Measurements from ENCODE around the gene GRK1.

The GRK1 gene

DNA sequence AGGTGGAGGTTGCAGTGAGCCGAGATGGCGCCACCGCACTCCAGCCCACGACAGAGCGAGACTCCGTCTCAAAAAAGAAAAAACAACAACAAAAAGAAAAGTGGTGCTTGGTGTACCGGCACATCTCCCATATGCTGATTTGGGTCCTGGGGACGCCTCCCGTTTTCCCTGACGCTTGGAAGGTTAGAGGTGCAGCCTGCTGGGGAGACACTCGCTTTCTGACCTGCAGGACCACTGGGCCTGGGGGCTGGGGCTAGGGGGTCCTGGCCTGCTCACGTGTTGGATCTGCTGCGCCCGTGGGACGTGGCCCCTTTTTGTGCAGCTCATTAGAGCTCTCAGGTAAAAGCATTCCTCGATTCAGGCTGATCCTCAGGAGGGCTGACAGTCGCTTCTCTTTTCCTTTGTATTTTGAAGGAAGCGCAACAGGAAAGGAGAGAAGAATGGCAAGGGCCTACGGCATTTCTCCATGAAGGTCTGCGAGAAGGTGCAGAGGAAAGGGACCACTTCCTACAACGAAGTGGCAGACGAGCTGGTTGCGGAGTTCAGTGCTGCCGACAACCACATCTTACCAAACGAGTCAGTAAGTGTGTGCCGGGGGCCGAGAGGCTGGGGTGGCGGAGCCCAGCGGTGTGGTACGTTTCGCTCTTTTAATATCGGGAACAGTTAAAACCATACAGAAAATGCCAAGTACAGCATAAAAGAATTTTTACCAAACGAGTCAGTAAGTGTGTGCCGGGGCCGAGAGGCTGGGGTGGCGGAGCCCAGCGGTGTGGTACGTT, 34.1 kb upstream of the GRK1 start:
- DNase-seq (ENCODE audit: low read depth in 2 of 2): no peak

DNA sequence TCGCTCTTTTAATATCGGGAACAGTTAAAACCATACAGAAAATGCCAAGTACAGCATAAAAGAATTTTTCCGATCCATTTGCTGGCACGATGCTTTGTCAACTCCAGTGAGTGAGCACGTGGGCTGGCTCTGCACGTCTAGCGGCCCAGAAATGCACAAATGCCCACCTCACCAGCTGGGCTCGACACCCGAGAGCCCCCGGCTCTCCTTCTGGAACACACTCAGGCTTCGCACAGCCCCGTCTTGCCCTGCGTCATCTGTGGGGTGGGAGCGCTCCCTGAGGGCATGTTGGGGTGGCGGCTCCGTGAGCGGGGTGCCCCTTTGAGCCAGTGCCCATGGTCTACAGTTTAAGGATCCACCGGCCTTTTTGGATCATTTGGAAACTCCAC, 33.5 kb upstream of the GRK1 start:
- no peak for DNase-seq (ENCODE audit: low read depth in 2 of 2)

DNA sequence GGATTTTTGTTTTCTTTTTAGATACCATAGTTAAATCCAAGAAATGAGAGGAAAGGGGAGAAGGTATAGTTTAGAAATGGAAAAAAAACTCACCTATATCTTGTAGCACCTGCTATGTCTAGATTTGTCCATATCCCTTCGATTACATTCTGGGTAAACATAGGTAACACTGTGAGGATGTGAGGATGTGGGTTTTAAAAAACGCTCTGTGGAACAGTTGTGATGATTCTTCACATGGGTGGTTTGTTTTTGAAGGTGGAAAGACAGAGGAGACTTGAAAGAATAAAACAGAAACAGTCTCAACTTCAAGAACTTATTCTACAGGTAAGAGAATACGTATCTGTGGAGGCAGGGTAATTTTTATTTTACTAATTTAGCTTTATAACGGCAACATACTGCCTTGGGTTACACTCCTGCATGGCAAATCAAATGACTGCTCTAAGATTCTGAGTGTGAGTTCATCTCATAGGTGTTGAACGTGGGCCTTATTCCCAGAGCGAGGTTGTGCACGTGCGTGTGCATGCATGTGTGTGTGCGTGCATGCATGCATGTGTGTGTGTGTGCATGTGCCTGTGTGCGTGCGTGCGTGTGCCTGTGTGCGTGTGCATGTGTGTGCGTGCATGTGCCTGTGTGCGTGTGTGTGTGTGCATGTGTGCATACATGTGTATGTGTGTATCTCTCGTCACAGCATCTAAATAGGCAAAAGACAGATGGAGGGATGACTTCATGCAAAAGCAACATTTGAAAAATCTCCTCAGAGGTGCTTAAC, 32.6 kb upstream of the GRK1 start:
- no peak for DNase-seq (ENCODE audit: low read depth in 2 of 2)

DNA sequence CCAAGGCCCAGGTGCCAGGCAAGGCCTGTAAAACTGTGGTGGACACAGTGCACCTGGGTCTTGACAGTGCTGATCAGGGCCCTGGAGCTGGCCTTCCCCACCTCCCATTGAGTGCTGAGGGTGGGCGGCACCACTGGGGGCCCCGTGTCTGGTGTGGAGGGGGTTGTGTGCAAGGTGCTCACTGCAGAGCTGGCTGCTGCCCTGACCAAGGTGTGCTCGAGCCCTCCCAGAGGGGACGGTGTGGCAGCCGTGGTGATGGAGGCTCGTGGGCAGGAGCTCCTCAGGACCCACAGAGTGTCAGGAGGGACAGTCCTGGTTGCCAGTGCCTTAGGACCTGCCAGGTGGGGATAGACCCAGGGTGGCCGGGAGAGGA, 32.0 kb upstream of the GRK1 start:
- DNase-seq (ENCODE audit: low read depth in 2 of 2): no peak

DNA sequence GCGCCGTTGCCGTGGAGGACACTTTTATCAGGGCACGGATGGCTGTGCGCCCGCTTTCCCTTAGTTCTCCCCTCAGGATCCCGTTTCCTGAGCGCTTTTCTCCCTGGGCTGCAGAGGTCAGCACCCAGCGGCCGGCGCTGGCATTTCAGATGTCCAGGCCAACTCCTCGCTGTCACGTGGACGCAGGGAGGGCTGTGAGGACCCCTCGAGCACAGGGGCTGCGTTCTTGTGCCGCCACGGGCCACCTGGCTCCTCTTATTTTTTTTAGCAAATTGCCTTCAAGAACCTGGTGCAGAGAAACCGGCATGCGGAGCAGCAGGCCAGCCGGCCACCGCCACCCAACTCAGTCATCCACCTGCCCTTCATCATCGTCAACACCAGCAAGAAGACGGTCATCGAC, 31.3 kb upstream of the GRK1 start:
- no peak for DNase-seq (ENCODE audit: low read depth in 2 of 2)

DNA sequence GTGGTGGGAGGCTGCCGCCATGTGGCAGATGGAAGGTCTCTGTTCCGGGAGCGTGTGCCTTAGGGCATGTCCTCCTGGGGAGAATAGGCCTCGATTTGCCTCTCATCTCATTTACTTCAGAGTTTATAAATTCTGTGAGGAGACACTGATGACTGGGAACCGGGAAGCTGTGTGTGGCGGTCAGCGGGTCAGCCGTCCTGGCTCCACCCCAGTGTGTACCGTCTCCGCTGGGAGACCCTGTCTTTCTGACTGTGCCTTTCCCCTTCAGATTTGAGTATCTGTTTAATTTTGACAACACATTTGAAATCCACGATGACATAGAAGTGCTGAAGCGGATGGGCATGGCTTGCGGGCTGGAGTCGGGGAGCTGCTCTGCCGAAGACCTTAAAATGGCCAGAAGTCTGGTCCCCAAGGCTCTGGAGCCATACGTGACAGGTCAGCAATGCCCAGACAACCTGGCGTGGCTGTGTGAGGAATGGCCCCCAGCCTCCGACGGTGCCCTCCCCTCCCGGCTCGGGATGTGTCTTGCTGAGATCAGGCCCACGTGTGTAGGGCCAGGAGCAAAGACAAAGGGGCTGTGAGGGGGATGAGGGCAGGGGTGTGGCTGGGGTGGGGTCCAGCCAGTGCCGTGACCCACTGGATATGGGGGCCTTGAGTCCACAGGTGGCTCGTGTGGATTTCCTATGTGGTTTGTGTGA, 30.6 kb upstream of the GRK1 start:
- no peak for DNase-seq (ENCODE audit: low read depth in 2 of 2)

DNA sequence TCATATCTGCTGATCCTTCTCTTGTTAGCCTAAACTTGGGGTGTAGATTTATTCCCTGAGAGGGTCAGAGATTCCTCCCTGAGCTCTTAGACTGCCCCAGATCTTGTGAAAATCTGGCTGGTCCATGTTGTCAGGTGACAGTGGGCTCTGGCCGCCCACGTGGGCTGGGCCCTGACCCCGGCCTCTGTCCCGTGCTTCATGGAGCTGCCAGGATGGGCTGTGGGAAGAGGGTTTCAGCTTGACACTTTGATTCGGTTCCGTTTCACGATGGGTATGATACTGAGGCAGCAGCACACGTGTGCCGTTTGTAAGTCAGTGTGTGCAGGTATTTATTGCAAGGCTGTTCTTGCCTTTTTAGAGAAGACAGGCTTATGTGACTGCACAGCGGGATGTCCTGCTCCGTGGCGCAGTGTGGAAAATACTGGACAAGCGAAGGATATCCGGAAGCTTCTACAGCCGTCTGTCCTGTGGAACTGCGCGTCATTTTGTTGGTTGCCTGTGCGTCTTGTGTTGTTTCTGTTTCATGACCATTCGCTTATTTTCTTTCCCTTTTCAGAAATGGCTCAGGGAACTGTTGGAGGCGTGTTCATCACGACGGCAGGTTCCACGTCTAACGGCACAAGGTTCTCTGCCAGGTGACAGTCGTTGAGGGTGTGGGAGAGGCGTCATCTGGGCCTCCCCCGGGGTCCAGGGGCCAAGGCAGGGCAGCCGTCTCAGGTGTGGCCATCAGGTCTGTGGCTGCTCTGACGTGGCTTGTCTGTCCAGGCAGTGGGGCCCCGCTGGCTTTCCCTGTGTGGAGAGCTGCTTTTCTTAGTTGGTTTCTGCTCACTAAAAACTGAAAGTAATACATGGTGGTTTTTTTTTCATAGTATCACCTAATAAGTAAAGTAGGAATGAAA, 29.5 kb upstream of the GRK1 start:
- DNase-seq (ENCODE audit: low read depth in 2 of 2): no peak

DNA sequence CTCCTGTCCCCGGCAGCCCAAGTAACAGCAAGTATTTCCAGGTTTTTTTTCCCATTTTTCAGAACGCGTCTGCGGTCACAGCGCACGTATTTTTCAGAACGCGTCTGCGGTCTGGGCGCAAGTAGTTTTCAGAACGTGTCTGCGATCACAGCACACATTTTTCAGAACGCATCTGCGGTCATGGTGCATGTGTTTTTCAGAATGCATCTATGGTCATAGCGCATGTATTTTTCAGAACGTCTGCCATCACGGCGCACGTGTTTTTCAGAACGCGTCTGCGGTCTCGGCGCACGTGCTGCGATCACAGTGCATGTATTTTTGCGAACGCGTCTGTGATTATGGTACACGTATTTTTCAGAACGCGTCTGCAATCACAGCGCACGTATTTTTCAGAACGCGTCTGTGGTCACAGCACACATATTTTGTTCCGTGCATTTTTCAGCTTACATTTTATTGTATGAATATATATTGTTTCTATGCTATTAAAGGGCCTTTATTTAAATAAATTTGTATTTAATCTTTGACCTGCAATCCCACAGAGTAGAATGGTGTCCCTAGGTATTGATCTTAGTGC, 28.8 kb upstream of the GRK1 start:
- no peak for DNase-seq (ENCODE audit: low read depth in 2 of 2)

DNA sequence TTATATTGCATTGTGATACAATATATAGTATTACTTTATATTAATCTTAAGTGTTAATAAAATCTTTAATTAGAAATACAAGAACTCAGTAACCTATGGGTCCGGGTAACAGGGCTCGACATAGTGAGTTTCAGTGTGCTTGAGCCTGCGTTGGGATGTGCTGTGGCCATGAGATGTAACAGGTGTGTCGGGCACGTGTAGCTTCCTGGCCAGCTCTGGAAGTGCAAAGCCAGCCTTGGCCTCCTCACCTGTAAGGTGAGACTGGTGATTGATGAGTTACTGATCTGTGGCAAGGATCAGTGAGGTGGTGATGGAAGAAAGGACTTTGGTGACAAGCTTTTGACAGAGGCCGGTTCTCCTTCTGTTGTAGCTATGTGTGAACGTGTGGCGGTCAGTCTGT, 28.2 kb upstream of the GRK1 start:
- DNase-seq (ENCODE audit: low read depth in 2 of 2): no peak

DNA sequence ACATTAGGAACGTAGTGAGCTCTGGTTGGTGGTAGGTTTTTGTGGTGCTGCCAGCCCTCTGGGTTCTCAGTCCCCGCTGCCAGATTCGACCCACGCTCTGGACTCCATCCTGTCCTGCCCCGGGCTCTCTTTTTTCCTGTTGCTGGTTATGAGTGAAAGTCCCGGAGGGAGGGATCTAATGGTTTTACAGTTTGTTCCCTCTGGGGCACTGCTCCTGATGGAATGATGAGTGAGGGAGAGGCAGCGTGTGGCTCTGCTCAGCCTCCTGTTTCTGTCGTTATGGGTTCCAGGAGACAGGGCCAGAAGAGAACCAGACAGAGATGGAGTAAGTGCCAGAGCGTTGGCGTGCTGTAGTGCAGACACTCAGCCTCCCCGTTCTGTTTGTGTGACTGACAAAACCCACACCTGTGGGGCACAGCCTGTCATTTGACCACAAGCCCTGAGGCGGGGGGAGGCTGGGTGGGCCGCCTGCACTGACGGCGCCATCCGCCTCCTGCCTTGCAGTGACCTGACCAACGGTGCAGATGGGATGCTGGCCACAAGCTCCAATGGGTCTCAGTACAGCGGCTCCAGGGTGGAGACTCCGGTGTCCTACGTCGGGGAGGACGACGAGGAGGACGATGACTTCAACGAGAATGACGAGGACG, 27.3 kb upstream of the GRK1 start:
- no peak for DNase-seq (ENCODE audit: low read depth in 2 of 2)

DNA sequence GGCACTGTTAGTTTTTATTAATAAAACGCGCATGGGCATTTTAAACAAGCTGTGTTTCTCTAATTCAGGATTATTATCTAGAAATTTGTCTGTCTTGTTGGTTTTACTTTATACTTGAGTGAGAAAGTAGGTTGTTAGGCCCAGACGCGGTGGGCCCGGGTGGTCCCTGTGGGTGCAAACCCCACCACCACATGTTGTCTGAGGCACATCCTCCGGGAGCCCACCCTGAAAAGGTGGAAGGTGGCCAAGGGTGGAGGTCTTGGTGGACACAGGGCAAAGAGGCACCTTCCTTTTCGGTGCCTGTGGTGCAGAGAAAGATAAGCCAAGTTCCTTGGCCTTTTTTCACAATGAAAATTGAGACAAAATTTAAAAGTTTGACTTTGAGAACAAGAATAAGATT, 25.6 kb upstream of the GRK1 start:
- DNase-seq (ENCODE audit: low read depth in 2 of 2): no peak

DNA sequence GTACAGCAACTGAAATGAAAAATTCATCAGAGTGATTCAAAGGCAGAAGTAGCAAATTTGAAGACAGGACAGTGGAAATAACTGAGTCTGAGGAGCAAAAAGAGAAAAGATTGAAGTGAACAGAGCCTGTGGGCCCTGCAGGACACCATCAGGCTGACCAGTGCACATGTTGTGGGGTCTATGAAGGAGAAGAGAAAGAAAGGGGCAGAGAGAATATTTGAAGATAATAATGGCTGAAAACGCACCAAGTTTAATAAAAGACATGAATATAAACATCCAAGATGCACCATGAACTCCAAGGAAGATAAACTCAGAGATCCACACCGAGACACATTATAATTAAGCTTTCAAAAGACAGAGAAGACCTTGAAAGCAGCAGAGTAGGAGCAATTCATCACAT, 24.5 kb upstream of the GRK1 start:
- DNase-seq (ENCODE audit: low read depth in 2 of 2): no peak

DNA sequence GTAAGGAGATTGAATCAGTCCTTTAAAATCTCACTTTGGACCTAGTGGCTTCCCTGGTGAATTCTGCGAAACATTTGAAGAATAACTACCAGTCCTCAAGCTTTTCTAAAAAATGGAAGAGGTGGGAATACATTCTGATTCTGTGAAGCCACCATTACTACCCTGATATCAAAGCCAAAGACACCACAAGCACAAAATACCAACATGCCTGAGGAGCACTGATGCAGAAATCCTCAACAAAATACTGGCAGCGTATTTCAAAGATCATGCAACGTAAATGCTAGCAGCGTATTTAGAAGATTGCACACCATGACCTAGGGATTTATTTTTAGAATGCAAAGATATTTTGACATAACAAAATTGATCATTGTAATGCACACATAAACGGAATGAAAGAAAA, 23.4 kb upstream of the GRK1 start:
- DNase-seq (ENCODE audit: low read depth in 2 of 2): no peak

DNA sequence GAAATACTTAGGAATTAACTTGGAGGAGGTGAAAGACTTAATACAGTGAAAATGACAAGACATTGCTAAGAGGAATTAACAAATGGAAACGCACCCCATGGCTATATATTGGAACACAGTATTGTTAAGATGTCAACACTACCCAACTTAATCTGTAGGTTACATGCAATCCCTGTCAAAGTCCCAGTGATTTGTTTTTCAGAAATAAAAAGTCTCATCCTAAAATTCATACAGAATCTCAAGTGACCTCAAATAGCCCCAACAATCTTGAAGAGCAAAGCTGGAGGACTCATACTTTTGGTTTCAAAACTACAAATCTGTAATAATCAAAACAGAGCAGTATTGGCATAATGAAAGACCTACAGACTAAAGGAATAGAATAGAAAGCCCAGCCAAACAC, 22.2 kb upstream of the GRK1 start:
- no peak for DNase-seq (ENCODE audit: low read depth in 2 of 2)

DNA sequence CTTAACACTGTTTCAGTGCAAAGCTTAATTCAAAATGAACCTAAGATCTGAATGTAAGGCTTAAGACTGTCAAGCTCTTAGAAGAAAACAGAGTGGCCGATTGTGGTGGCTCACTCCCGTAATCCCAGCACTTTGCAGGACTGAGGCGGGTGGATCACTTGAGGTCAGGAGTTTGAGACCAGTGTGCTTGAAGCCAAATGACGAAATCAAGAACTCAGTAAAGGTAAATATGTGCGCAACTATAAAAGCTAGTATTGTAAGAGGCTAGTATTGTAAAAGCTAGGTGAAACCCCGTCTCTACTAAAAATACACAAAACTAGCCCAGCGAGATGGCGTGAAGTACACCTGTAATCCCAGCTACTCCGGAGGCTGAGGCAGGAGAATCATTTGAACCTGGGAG, 21.7 kb upstream of the GRK1 start:
- DNase-seq (ENCODE audit: low read depth in 2 of 2): no peak

DNA sequence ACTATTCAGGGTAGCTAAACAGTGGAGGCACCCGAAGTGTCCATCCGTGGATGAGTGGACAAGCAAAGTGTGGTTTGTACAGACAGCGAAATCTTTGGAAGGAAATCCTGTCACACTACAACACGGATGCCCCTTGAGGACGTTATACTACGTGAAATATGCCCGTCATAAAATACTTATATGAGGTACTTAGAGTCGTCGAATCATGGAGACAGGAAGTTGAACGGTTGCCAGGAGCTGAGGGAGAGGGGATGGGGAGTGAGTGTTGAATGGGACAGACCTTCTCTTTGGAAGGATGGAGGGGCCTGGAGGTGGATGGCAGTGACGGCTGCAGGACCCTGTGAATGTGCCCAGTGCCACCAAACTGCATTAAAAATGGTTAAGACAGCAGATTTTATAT, 20.6 kb upstream of the GRK1 start:
- DNase-seq (ENCODE audit: low read depth in 2 of 2): no peak

DNA sequence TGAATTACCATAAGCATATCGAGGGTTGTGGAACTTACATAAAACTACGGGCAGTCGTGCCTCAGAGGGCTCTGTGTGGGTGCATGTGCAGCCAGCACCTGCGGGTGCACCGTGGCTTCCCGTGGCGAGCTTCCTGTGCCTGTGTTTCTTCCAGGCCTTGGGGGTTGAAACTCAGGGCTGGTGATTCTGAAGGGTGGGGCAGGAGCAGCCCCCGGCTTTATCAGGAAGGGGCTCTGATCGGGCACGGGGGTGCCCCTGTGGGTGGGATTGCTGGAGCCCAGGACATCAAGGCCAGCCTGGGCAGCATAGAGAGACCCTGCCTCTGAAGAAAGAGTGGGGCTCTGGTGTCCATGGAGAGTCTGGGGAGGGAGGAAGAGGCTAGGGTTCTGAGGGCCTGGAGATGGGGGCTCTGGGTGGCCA, 20.1 kb upstream of the GRK1 start:
- DNase-seq (ENCODE audit: low read depth in 2 of 2): no peak

DNA sequence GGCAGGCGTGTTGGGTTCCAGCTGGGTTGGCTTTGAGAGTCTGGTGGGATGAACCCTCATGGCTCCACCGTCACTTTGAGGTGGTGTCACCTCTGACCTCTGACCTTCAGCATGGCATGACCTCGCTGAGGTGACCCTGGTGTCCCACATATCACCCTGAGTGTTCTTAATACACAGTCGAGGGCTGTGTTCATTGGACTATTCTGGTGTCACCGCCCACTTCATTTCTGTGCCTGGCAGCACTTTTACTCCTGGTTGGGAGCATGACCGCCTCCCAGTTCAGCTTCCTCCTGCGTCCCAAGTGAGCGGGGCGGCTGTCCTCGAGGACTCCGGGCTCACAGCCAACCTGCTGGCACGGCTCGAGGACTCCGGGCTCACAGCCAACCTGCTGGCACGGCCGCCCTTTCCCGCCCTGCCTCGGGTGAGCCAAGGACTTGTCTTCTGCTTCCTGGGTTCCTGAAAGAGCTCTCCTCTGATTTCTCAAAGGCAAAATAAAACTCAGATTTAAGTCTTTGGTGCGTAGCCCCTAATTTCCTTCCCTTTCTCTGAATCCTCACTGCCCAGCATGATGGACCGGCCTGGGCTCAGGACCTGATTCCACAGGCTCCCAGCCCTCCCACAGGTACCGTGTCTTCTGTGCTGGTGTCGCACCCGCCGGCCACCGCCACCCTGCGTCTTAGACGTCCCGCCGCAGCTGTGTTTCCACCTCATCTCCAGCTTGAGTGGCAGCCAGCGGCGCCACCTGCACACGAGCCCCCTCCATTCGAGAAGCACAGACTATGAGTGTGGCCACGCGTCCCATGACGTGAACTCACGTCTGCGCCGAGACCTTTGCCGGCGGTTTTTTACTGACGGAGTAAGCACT, 19.4 kb upstream of the GRK1 start:
- DNase-seq (ENCODE audit: low read depth in 2 of 2): no peak

DNA sequence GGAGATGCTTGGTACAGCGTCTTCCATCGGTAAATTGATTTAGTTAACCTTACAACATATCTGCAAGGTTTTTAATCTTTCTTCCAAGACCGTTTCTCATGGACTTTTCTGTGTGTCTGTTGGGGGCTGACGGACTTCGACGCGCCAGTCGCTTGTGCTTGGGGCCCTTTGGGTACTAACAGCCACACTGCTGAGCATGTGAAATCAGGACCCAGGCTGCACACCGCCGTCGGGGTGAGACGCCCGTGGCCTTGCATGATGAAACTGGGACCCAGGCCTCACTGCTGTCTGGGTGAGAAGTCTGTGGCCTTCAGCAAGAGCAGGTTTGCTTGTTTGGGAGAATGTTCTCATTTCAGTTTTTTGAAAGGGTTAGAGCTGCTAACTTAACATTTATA, 18.8 kb upstream of the GRK1 start:
- no peak for DNase-seq (ENCODE audit: low read depth in 2 of 2)

DNA sequence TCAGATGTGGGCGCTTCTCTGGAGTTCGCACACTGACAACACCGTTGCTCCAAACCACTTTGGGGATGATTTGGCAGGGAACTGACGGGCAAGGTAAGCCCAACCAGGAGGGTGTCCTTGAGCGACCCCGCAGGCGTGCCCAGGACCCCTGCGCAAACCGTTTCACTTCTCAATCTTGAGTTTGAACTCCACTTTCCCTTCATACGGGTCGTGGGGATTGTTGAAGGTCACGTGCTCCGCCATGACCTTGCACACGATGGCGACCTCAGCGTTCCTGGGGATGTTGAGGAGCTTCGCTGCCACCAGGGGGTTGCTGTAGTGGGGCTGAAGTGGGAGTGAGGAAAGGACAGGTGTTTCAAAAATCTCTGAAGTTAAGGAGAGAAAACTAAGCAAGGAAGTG, 17.8 kb upstream of the GRK1 start:
- DNase-seq (ENCODE audit: low read depth in 2 of 2): no peak

All from activated CD8-positive, alpha-beta memory T cell treated with anti-CD3 and anti-CD28 coated beads for 4 hours (primary cell).